Measurements from ENCODE around the gene CLEC4C. TPM values are rescaled to one million over a fixed set of nuclear protein-coding genes. Genes with fewer than 3 reads are reported as not detected.
"Not testable (repeated sequence)": the region's sequence is repeated elsewhere in the genome, so short reads cannot be mapped to it uniquely, and the experiment has no call there.

CLEC4C gene
- total and polyA plus RNA-seq, 4 experiments from 2014 or later, result not detected

DNA sequence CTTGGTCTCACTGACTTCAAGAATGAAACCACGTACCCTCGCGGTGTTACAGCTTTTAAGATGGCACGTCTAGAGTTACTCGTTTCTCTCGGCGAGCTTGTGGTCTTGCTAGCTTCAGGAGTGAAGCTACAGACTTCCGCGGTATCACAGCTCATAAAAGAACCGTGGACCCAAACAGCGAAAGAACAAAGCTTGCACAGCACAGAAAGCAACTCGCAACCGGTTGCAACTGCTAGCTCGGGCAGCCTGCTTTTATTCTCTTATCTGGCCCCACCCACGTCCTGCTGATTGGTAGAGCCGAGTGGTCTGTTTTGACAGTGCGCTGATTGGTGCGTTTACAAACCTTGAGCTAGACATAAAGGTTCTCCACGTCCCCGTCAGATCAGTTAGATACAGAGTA is 4.2 kb upstream of the CLEC4C start:
- intact Hi-C loops (cut with micrococcal nuclease), result no loop called here
- Histone ChIP-seq H3K4me1 (ENCODE audit: insufficient read depth, low read length) (no peaks in the 10 kb centered on the region), H3K9me3 (ENCODE audit: control insufficient read depth in 1 of 2, low read length in 2 of 2) (no peaks in the 10 kb centered on the region), H3K27ac (ENCODE audit: low read depth, low read length) (no peak overlapping the region), H3K27me3 (ENCODE audit: insufficient read depth, low read length) (no peaks in the 10 kb centered on the region), H3K4me3 (ENCODE audit: low read length in 2 of 2) (no peak overlapping the region), H3K36me3 (ENCODE audit: insufficient read depth, low read length) (no peaks in the 10 kb centered on the region)
- Mint-ChIP-seq H3K4me1 (peaks cover 0 to 5% (median 4%) of the 10 kb centered on the region in 4 donors), H3K36me3 (no peaks in the 10 kb centered on the region), H3K27me3 (peaks cover 2 to 4% of the 10 kb centered on the region in 2 donors), H3K27ac (peak overlapping the region in 1 of 7 donors; percentile 18), H3K4me3 (peak overlapping the region in 1 of 8 donors; percentile 20), H3K9me3 (peaks cover 0 to 2% (median 0%) of the 10 kb centered on the region in 8 donors)
- ChIA-PET CTCF (ENCODE audit: partially characterized antibody) (no interaction called here), POLR2A (ENCODE audit: partially characterized antibody) (no interaction called here)
- no peak for DNase-seq

DNA sequence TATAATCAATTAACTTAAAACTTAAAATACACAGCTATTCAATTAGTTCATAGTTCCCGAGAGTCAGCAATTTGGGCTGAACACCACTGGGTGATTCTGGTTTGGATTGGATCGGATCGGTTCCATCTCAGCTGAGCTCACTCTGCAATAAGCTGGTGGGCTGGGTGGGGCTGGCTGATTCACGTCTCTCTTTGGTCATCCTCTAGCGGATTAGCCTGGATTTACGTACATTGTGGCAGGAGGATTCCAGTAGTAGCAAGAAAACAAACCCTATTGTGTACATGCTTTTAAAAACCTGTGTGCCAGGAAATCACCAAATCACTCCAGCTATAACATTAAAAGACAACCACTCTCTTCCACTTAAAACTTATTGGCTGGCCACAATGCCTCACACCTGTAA is 3.2 kb upstream of the CLEC4C start:
- no peak for DNase-seq

DNA sequence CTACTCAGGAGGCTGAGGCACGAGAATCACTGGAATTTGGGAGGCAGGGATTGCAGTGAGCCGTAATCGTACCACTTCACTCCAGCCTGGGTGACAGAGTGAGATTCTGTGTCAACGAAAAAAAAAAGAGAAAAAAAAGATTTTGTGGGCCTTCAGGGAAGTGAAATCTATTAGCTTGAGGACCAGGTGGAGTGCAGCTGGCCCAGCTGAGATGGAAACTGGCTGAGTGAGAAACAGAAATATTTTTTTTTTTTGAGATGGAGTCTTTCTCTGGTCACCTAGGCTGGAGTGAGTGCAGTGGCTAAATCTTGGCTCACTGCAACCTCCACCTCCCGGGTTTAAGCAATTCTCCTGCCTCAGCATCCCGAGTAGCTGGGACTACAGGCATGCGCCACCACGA is 2.3 kb upstream of the CLEC4C start:
- Mint-ChIP-seq H3K36me3 (no peaks in the 10 kb centered on the region), H3K9me3 (peaks cover 0 to 2% (median 0%) of the 10 kb centered on the region in 8 donors), H3K27ac (no peak overlapping the region), H3K27me3 (peaks cover 2 to 4% of the 10 kb centered on the region in 2 donors), H3K4me3 (no peak overlapping the region), H3K4me1 (peaks cover 0 to 2% (median under 1%) of the 10 kb centered on the region in 4 donors)
- H3K27me3 ChIP-seq (ENCODE audit: insufficient read depth, low read length), result no peaks in the 10 kb centered on the region
- no peaks in the 10 kb centered on the region for H3K36me3 ChIP-seq (ENCODE audit: insufficient read depth, low read length)
- CTCF ChIA-PET (ENCODE audit: partially characterized antibody), result no interaction called here
- POLR2A ChIA-PET (ENCODE audit: partially characterized antibody), result no interaction called here
- no peaks in the 10 kb centered on the region for H3K4me1 ChIP-seq (ENCODE audit: insufficient read depth, low read length)
- intact Hi-C loops (cut with micrococcal nuclease), result no loop called here
- no peak overlapping the region for H3K27ac ChIP-seq (ENCODE audit: low read depth, low read length)
- DNase-seq, result no peak
- no peak overlapping the region for H3K4me3 ChIP-seq (ENCODE audit: low read length in 2 of 2)
- H3K9me3 ChIP-seq (ENCODE audit: control insufficient read depth in 1 of 2, low read length in 2 of 2), result no peaks in the 10 kb centered on the region

More for the DNA sequence above, 3.2 kb upstream of the CLEC4C start:
- intact Hi-C loops (cut with micrococcal nuclease), result no loop called here
- H3K4me1 ChIP-seq (ENCODE audit: insufficient read depth, low read length), result no peaks in the 10 kb centered on the region
- ChIA-PET POLR2A (ENCODE audit: partially characterized antibody) (no interaction called here), CTCF (ENCODE audit: partially characterized antibody) (no interaction called here)
- Mint-ChIP-seq H3K9me3 (peaks cover 0 to 2% (median 0%) of the 10 kb centered on the region in 8 donors), H3K27me3 (peaks cover 2 to 4% of the 10 kb centered on the region in 2 donors), H3K27ac (no peak overlapping the region), H3K36me3 (no peaks in the 10 kb centered on the region), H3K4me3 (no peak overlapping the region), H3K4me1 (peaks cover 0 to 2% (median under 1%) of the 10 kb centered on the region in 4 donors)
- H3K36me3 ChIP-seq (ENCODE audit: insufficient read depth, low read length), result no peaks in the 10 kb centered on the region
- H3K27ac ChIP-seq (ENCODE audit: low read depth, low read length), result no peak overlapping the region
- no peak overlapping the region for H3K4me3 ChIP-seq (ENCODE audit: low read length in 2 of 2)
- no peaks in the 10 kb centered on the region for H3K9me3 ChIP-seq (ENCODE audit: control insufficient read depth in 1 of 2, low read length in 2 of 2)
- no peaks in the 10 kb centered on the region for H3K27me3 ChIP-seq (ENCODE audit: insufficient read depth, low read length)

DNA sequence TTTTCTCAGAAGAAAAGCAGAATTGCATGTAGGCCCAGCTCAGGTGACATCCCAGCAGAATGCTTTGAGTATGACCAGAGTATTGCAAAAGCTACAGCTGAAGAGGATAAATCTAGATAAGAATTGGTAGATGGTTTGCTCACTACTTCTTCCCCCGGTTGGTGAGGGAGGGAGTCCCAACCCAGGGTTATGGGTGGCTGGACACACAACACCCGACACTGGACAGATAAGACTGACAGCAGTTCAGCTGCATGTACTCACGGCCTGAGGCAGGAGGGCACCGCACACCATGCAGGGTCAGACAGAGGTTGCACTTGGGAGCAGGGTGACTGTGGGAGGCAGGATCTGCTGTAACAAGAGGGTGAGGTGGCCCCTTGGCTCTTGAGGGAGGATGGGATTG is 1.7 kb upstream of the CLEC4C start:
- intact Hi-C loops (cut with micrococcal nuclease), result no loop called here
- CTCF ChIA-PET (ENCODE audit: partially characterized antibody), result no interaction called here

DNA sequence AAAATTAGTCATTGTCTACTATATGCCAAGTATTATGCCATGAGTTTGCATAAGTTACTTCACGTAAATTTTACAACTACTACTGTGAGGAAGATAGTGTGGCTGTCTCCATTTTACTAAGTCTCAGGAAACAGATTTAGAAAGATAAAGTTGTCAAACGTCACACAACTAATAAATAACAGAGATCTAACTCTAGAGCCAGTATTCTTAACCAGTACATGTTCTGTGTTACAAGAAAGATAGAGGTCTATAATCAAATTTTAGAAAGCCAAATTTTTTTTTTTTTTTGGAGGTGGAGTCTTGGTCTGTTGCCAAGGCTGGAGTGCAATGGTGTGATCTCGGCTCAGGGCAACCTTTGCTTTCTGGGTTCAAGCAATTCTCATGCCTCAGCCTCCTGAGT is 14.2 kb downstream of the CLEC4C start:
- no peak overlapping the region for H3K27ac Mint-ChIP-seq
- H3K27me3 ChIP-seq (ENCODE audit: insufficient read depth, low read length), result no peaks in the 10 kb centered on the region
- CTCF ChIA-PET (ENCODE audit: partially characterized antibody), result no interaction called here
- H3K36me3 ChIP-seq (ENCODE audit: insufficient read depth, low read length), result no peaks in the 10 kb centered on the region
- no peak overlapping the region for H3K4me3 Mint-ChIP-seq
- intact Hi-C loops (cut with micrococcal nuclease), result no loop called here
- H3K27me3 Mint-ChIP-seq, result peaks cover 0 to 3% of the 10 kb centered on the region in 2 donors
- H3K4me3 ChIP-seq (ENCODE audit: low read length in 2 of 2), result no peak overlapping the region
- H3K36me3 Mint-ChIP-seq, result no peaks in the 10 kb centered on the region
- POLR2A ChIA-PET (ENCODE audit: partially characterized antibody), result no interaction called here
- no peak overlapping the region for H3K27ac ChIP-seq (ENCODE audit: low read depth, low read length)
- no peak for DNase-seq
- peaks cover 0 to 5% (median 0%) of the 10 kb centered on the region in 8 donors for H3K9me3 Mint-ChIP-seq
- no peaks in the 10 kb centered on the region for H3K9me3 ChIP-seq (ENCODE audit: control insufficient read depth in 1 of 2, low read length in 2 of 2)
- H3K4me1 ChIP-seq (ENCODE audit: insufficient read depth, low read length), result no peaks in the 10 kb centered on the region
- no peaks in the 10 kb centered on the region for H3K4me1 Mint-ChIP-seq

More for the DNA sequence above, 1.7 kb upstream of the CLEC4C start:
- Histone ChIP-seq H3K36me3 (ENCODE audit: insufficient read depth, low read length) (no peaks in the 10 kb centered on the region), H3K9me3 (ENCODE audit: control insufficient read depth in 1 of 2, low read length in 2 of 2) (no peaks in the 10 kb centered on the region), H3K27ac (ENCODE audit: low read depth, low read length) (no peak overlapping the region), H3K27me3 (ENCODE audit: insufficient read depth, low read length) (no peaks in the 10 kb centered on the region), H3K4me1 (ENCODE audit: insufficient read depth, low read length) (no peaks in the 10 kb centered on the region), H3K4me3 (ENCODE audit: low read length in 2 of 2) (no peak overlapping the region)
- Mint-ChIP-seq H3K36me3 (no peaks in the 10 kb centered on the region), H3K27me3 (peaks cover 2 to 4% of the 10 kb centered on the region in 2 donors), H3K4me1 (peaks cover 0 to 2% (median under 1%) of the 10 kb centered on the region in 4 donors), H3K27ac (no peak overlapping the region), H3K9me3 (peaks cover 0 to 3% (median 0%) of the 10 kb centered on the region in 8 donors), H3K4me3 (no peak overlapping the region)
- DNase-seq, result no peak
- POLR2A ChIA-PET (ENCODE audit: partially characterized antibody), result no interaction called here

DNA sequence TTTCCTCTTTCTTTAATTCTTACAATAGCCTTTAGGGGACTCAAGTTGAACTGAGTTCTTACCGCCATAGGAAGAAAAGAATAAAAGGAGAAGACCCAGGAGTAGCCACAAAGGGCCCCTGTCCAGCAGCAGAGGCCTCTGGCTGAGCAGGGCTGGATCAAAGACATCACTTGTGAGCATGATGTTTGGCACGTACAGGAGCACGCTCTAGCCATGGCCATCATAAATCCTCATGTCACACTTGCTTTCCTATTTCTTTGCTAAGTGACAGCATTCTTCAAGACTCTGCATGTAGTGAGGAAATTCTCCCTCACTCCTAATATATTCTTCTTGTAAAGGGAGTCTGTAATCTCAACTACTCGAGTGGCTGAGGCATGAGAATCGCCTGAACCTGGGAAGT is 15.7 kb downstream of the CLEC4C start:
- Mint-ChIP-seq H3K9me3 (peaks cover 0 to 5% (median 0%) of the 10 kb centered on the region in 8 donors), H3K27me3 (peaks cover 0 to 8% of the 10 kb centered on the region in 2 donors), H3K4me3 (no peak overlapping the region), H3K36me3 (no peaks in the 10 kb centered on the region), H3K27ac (no peak overlapping the region), H3K4me1 (no peaks in the 10 kb centered on the region)
- Histone ChIP-seq H3K4me3 (ENCODE audit: low read length in 2 of 2) (no peak overlapping the region), H3K36me3 (ENCODE audit: insufficient read depth, low read length) (no peaks in the 10 kb centered on the region), H3K9me3 (ENCODE audit: control insufficient read depth in 1 of 2, low read length in 2 of 2) (no peaks in the 10 kb centered on the region), H3K4me1 (ENCODE audit: insufficient read depth, low read length) (no peaks in the 10 kb centered on the region), H3K27ac (ENCODE audit: low read depth, low read length) (no peak overlapping the region), H3K27me3 (ENCODE audit: insufficient read depth, low read length) (no peaks in the 10 kb centered on the region)
- no peak for DNase-seq
- intact Hi-C loops (cut with micrococcal nuclease), result no loop called here
- POLR2A ChIA-PET (ENCODE audit: partially characterized antibody), result no interaction called here
- CTCF ChIA-PET (ENCODE audit: partially characterized antibody), result no interaction called here

DNA sequence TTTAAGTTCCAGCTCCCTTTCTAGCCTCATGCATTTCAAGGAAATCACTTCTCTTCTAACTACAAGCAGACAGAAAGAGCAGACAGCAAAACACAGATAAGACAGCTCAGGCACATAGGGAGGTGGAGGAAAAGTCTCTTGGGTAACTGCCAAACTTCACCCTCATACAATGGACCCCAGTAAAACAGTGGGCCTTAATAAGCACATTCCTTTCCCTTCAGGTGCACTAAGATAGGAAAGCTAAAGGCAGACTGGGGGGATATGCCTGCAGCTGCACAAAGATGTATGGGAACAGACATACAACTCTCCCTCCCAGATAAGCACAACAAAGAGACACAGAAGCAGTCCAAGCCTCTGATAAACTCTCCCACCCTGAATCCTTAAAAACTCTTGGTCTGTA is 16.2 kb downstream of the CLEC4C start:
- H3K27me3 ChIP-seq (ENCODE audit: insufficient read depth, low read length); POLR2A ChIA-PET (ENCODE audit: partially characterized antibody); intact Hi-C loops (cut with micrococcal nuclease); H3K4me1 Mint-ChIP-seq; H3K36me3 ChIP-seq (ENCODE audit: insufficient read depth, low read length); H3K9me3 ChIP-seq (ENCODE audit: control insufficient read depth in 1 of 2, low read length in 2 of 2); H3K4me1 ChIP-seq (ENCODE audit: insufficient read depth, low read length); DNase-seq; H3K27ac ChIP-seq (ENCODE audit: low read depth, low read length); H3K27me3 Mint-ChIP-seq; H3K4me3 Mint-ChIP-seq; H3K9me3 Mint-ChIP-seq; H3K4me3 ChIP-seq (ENCODE audit: low read length in 2 of 2); H3K36me3 Mint-ChIP-seq; CTCF ChIA-PET (ENCODE audit: partially characterized antibody): not testable (repeated sequence)
- H3K27ac Mint-ChIP-seq, result peak overlapping the region in 1 of 7 donors; percentile 71

DNA sequence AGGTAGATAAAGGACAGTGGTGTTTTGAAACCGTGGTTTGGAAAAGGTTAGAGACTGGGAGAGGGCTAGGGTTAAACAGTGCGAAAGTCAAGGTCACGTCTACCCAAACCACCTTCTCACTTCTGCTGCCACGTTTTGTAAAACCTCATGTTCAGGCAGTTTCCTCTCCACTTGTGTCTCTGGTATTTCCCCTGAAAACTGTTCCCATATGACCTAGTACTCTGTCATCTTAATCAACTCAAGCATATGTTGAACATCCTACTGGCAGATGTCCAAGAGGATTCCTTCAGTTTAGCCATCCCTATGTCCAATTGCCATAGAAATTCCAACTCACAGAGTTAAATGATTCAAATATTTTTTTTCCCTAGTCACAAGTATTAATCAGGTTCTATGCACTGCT is 17.4 kb downstream of the CLEC4C start:
- H3K27me3 Mint-ChIP-seq, result peaks cover 4 to 11% of the 10 kb centered on the region in 2 donors
- peaks cover 0 to 5% (median 0%) of the 10 kb centered on the region in 8 donors for H3K9me3 Mint-ChIP-seq
- DNase-seq, result no peak
- Histone ChIP-seq H3K4me3 (ENCODE audit: low read length in 2 of 2) (no peak overlapping the region), H3K27ac (ENCODE audit: low read depth, low read length) (no peak overlapping the region), H3K4me1 (ENCODE audit: insufficient read depth, low read length) (no peaks in the 10 kb centered on the region), H3K36me3 (ENCODE audit: insufficient read depth, low read length) (no peaks in the 10 kb centered on the region), H3K9me3 (ENCODE audit: control insufficient read depth in 1 of 2, low read length in 2 of 2) (no peaks in the 10 kb centered on the region), H3K27me3 (ENCODE audit: insufficient read depth, low read length) (no peaks in the 10 kb centered on the region)
- ChIA-PET POLR2A (ENCODE audit: partially characterized antibody) (no interaction called here), CTCF (ENCODE audit: partially characterized antibody) (no interaction called here)
- H3K36me3 Mint-ChIP-seq, result no peaks in the 10 kb centered on the region
- intact Hi-C loops (cut with micrococcal nuclease), result no loop called here
- no peak overlapping the region for H3K27ac Mint-ChIP-seq
- no peaks in the 10 kb centered on the region for H3K4me1 Mint-ChIP-seq
- H3K4me3 Mint-ChIP-seq, result no peak overlapping the region
